Activated T-cell treated with anti-CD3 and anti-CD28 coated beads, Interleukin-2, amount 50 U/mL, for 24 hours (primary cell): Measurements from ENCODE around the gene C16orf96.
"Not testable (repeated sequence)": the region's sequence is repeated elsewhere in the genome, so short reads cannot be mapped to it uniquely, and the experiment has no call there.

Experiments used
- DNase-seq: peaks from one replicate; pipeline ENCODE4 v3.0.0-alpha.2; 2020
- H3K27ac Mint-ChIP-seq: 2 replicates; pipeline ENCODE4 v1.8.0; 2020; ENCODE audit warnings: mild to moderate bottlenecking, mixed read lengths
- H3K27me3 Mint-ChIP-seq: 2 replicates; pipeline ENCODE4 v1.8.0; 2020; ENCODE audit warnings: mixed read lengths
- H3K36me3 Mint-ChIP-seq: 2 replicates; pipeline ENCODE4 v1.8.0; 2020; ENCODE audit warnings: low read depth, mixed read lengths
- H3K4me1 Mint-ChIP-seq: 2 replicates; pipeline ENCODE4 v1.8.0; 2020; ENCODE audit warnings: low read depth, mixed read lengths
- H3K4me3 Mint-ChIP-seq: 2 replicates; pipeline ENCODE4 v1.8.0; 2020; ENCODE audit warnings: mild to moderate bottlenecking, moderate library complexity, mixed read lengths
- H3K9me3 Mint-ChIP-seq: 2 replicates; pipeline ENCODE4 v1.8.0; 2020; ENCODE audit warnings: mixed read lengths

C16orf96 gene

DNA sequence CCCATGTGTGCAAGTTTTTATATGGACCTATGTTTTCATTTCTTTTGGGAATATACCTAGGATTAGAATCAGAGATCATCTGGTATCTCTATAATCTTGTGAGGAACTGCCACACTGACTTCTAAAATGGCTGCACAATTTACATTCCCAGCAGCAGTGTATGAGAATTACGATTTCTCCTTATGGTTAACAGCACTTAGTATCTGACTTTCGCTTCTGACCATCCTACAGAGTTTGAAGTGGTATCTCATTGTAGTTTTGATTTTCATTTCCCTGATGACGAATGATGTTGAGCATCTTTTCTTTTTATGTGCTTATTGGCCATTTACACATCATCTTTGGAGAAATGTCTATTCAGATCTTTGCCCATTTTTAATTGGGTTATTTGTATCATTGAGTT, 10.0 kb downstream of the C16orf96 start:
- H3K36me3 Mint-ChIP-seq: no peaks in the 10 kb centered on the region
- no peaks in the 10 kb centered on the region for H3K27me3 Mint-ChIP-seq
- no peaks in the 10 kb centered on the region for H3K9me3 Mint-ChIP-seq
- H3K4me3 Mint-ChIP-seq: no peak overlapping the region
- DNase-seq: no peak
- H3K27ac Mint-ChIP-seq: no peak overlapping the region
- H3K4me1 Mint-ChIP-seq: peaks cover 8% of the 10 kb centered on the region

DNA sequence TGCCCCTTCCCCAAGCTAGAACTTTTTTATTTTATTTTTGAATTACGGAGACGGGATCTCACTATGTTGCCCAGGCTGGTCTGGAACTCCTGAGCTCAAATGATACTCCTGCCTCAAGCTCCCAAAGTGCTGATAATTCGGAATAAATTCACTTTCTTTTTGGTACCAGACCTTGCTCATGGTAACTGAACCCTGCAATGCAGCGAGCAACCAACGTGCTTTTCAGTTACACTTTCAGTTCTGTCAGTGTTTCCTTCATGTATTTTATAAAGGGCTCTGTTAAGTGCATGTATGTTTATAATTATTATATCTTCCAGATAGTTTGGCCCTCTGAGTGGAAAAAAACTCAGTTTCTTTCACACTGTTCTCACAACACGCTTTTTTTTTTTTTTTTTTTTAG, 13.9 kb downstream of the C16orf96 start:
- Mint-ChIP-seq H3K4me1 (peaks cover 8% of the 10 kb centered on the region), H3K9me3 (no peaks in the 10 kb centered on the region), H3K27ac (no peak overlapping the region), H3K36me3 (no peaks in the 10 kb centered on the region), H3K4me3 (no peak overlapping the region), H3K27me3 (no peaks in the 10 kb centered on the region)
- DNase-seq: no peak

DNA sequence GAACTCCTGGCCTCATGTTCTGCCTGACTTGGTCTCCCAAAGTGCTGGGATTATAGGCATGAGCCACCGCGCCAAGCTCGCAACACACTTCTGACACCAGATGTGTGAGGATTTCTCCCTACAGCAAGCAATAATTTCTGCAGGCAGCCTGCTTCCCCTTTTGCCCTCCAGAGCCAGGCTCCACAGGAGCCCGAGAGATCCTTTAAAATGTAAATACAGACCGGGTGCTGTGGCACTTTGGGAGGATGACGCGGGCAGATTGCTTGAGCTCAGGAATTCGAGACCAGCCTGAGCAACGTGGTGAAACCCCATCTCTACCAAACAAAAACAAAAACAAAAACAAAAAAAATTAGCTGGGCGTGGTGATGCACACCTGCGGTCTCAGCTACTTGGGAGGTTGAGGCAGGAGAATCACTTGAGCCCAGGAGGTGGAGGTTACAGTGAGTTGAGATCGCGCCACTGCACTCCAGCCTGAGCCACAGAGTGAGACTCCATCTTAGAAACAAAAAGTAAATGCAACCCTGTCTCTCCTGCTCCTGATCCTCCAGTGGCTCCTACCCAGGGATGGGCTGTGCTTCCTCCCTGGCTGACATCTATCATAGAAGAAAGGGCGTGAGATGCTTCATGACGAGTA, 14.7 kb downstream of the C16orf96 start:
- DNase-seq: no peak
- Mint-ChIP-seq H3K27me3 (no peaks in the 10 kb centered on the region), H3K4me1 (peaks cover 8% of the 10 kb centered on the region), H3K36me3 (no peaks in the 10 kb centered on the region), H3K4me3 (no peak overlapping the region), H3K9me3 (no peaks in the 10 kb centered on the region), H3K27ac (no peak overlapping the region)

GRCh38 chr16:4572715-4573114, 16.6 kb downstream of the C16orf96 start:
- Mint-ChIP-seq H3K36me3 (no peaks in the 10 kb centered on the region), H3K4me1 (no peaks in the 10 kb centered on the region), H3K9me3 (no peaks in the 10 kb centered on the region), H3K27ac (no peak overlapping the region), H3K27me3 (no peaks in the 10 kb centered on the region), H3K4me3 (no peak overlapping the region)
- DNase-seq: no peak

DNA sequence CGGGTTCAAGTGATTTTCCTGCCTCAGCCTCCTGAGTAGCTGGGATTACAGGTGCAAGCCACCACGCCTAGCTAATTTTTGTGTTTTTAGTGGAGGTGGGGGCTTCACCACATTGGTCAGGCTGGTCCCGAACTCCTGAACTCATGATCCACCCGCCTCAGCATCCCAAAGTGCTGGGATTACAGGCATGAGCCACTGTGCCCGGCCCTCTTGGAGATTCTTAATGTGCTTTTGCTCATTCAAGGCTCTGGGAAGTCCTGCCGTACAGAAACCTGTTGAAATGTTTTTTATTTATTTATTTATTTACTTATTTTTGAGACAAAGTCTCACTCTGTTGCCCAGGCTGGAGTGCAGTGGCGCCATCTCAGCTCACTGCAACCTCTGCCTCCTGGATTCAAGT, 17.8 kb downstream of the C16orf96 start:
- not testable (repeated sequence) for H3K36me3 Mint-ChIP-seq, H3K27me3 Mint-ChIP-seq, DNase-seq, H3K4me3 Mint-ChIP-seq, H3K4me1 Mint-ChIP-seq, H3K27ac Mint-ChIP-seq, H3K9me3 Mint-ChIP-seq

GRCh38 chr16:4574919-4575705, 19.0 kb downstream of the C16orf96 start:
- H3K9me3 Mint-ChIP-seq: no peaks in the 10 kb centered on the region
- no peaks in the 10 kb centered on the region for H3K4me1 Mint-ChIP-seq
- H3K4me3 Mint-ChIP-seq: no peak overlapping the region
- DNase-seq: no peak
- no peak overlapping the region for H3K27ac Mint-ChIP-seq
- no peaks in the 10 kb centered on the region for H3K36me3 Mint-ChIP-seq
- H3K27me3 Mint-ChIP-seq: no peaks in the 10 kb centered on the region

- Mint-ChIP-seq H3K9me3 (no peaks in the 10 kb centered on the region), H3K4me1 (no peaks in the 10 kb centered on the region)
Measured at GRCh38 chr16:4576008-4576407, 19.9 kb downstream of the C16orf96 start.

DNA sequence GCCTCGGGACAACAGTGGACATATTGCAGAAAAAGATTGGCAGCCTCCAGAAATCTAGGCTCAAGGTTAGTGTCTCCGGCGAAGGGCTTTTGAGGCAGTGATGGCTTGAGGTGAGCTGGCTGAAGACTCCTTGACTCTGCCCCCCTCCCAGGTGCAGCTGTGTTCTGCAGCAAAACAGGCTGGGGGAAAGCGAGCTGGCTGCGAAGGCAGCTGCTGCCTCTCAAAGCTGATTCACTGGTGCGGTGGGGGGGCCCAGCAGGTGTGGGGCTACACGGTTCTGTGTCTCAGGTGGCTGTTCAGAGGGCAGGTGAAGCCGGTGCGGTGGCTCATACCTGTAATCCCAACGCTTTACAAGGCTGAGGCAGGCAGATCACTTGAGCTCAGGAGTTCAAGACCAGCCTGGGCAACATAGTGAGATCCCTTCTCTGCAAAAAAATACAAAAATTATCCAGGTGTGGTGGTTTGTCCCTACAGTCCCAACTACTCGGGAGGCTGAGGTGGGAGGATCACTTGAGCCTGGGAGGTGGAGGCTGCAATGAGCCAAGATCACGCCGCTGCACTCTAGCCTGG, 22.9 kb downstream of the C16orf96 start:
- Mint-ChIP-seq H3K36me3 (no peaks in the 10 kb centered on the region), H3K9me3 (no peaks in the 10 kb centered on the region), H3K27ac (no peak overlapping the region), H3K4me1 (no peaks in the 10 kb centered on the region), H3K4me3 (no peak overlapping the region), H3K27me3 (no peaks in the 10 kb centered on the region)
- no peak for DNase-seq

More at GRCh38 chr16:4576008-4576407, 19.9 kb downstream of the C16orf96 start:
- DNase-seq: no peak
- no peaks in the 10 kb centered on the region for H3K27me3 Mint-ChIP-seq
- no peak overlapping the region for H3K27ac Mint-ChIP-seq
- H3K36me3 Mint-ChIP-seq: no peaks in the 10 kb centered on the region
- H3K4me3 Mint-ChIP-seq: no peak overlapping the region

DNA sequence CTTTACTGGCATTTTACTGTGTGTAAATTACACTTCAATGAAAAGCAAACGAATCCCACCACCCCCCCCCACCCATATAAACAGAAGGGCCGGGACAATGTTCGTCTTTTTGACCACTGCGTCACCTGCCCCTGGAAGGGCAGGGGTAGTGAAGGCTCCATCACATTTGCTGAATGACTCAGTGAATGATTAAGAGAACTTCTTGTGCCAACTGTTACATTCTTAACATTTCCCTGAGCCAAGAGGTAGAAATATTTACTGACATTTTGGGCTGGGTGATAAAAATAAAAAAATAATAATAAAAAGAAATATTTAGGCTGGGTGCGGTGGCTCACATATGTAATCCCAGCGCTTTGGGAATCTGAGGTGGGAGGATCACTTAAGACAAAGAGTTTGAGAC, 24.1 kb downstream of the C16orf96 start:
- Mint-ChIP-seq H3K9me3 (no peaks in the 10 kb centered on the region), H3K27ac (no peak overlapping the region), H3K27me3 (no peaks in the 10 kb centered on the region), H3K36me3 (no peaks in the 10 kb centered on the region), H3K4me3 (no peak overlapping the region), H3K4me1 (no peaks in the 10 kb centered on the region)
- no peak for DNase-seq

DNA sequence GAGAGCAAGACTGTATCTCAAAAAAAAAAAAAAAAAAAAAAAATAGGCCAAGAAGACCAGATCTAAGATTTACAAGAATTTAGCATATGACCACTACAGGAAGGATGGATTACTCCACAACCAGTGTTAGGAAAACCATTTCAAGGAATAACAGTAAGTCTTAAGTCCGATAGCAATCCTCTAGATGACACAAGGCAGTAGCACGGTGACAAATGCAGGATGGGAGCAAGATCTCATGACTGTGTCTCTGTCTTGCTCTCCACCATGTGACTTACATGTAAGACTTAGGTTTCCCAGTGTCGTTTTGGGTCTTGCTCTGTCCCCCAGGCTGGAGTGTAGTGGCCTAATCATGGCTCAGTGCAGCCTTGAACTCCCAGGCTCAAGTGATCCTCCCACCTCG, 27.8 kb downstream of the C16orf96 start:
- no peaks in the 10 kb centered on the region for H3K36me3 Mint-ChIP-seq
- DNase-seq: no peak
- no peak overlapping the region for H3K4me3 Mint-ChIP-seq
- H3K4me1 Mint-ChIP-seq: peaks cover 4% of the 10 kb centered on the region
- H3K9me3 Mint-ChIP-seq: no peaks in the 10 kb centered on the region
- peaks cover 8% of the 10 kb centered on the region for H3K27me3 Mint-ChIP-seq
- no peak overlapping the region for H3K27ac Mint-ChIP-seq

DNA sequence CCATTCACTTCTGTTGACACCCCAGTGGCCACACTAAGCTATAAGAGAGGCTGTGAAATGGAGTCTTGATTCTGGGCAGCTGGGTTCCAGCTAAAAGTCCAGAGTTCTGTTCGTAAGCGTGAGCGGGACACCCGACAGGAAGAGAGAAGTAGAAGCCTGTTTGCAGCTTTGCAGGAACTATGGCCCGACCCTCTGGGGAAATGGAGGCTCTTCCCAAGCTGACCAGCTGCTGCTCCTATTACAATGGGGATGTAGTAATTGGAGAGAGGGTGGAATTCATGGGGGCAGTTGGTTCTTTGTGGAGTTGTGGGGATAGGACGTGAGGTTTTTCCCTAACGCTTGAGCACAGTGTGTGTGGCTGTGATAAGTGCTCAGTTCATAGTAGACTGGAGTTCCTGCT, 30.2 kb downstream of the C16orf96 start:
- Mint-ChIP-seq H3K36me3 (no peaks in the 10 kb centered on the region), H3K4me3 (no peak overlapping the region), H3K27ac (no peak overlapping the region), H3K9me3 (no peaks in the 10 kb centered on the region), H3K27me3 (peaks cover 8% of the 10 kb centered on the region), H3K4me1 (peaks cover 4% of the 10 kb centered on the region)
- DNase-seq: no peak

DNA sequence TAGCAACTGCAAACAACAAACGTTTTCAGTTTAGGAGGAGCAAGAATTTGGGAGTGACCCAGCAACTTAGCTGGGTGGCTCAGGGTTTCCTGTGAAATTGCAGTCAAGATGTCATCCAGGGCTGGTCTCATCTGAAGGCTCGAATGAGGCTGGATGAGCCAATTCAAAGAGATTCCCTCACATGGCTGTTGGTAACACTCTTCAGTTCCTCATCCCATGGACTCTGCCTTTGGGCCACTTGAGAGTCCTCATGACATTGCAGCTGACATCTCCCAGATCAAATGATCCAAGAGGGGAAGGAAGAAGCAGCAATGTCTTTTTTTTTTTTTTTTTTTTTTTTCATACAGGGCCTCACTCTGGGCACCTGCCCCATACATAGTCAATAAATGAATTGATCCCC, 32.2 kb downstream of the C16orf96 start:
- Mint-ChIP-seq H3K27me3 (peaks cover 8% of the 10 kb centered on the region), H3K27ac (no peak overlapping the region), H3K4me3 (no peak overlapping the region), H3K9me3 (no peaks in the 10 kb centered on the region), H3K36me3 (no peaks in the 10 kb centered on the region), H3K4me1 (peaks cover 4% of the 10 kb centered on the region)
- DNase-seq: no peak

- H3K9me3 Mint-ChIP-seq: no peaks in the 10 kb centered on the region
- H3K4me1 Mint-ChIP-seq: peaks cover 4% of the 10 kb centered on the region
- no peak for DNase-seq
- H3K27me3 Mint-ChIP-seq: peaks cover 8% of the 10 kb centered on the region
- H3K36me3 Mint-ChIP-seq: no peaks in the 10 kb centered on the region
- H3K4me3 Mint-ChIP-seq: no peak overlapping the region
- no peak overlapping the region for H3K27ac Mint-ChIP-seq
Measured at GRCh38 chr16:4588961-4589360, 32.8 kb downstream of the C16orf96 start.

- Mint-ChIP-seq H3K4me3 (no peak overlapping the region), H3K27ac (no peak overlapping the region), H3K9me3 (no peaks in the 10 kb centered on the region), H3K27me3 (peaks cover 4% of the 10 kb centered on the region), H3K36me3 (no peaks in the 10 kb centered on the region), H3K4me1 (no peaks in the 10 kb centered on the region)
- DNase-seq: no peak
Measured at GRCh38 chr16:4591191-4591590, 35.1 kb downstream of the C16orf96 start.

DNA sequence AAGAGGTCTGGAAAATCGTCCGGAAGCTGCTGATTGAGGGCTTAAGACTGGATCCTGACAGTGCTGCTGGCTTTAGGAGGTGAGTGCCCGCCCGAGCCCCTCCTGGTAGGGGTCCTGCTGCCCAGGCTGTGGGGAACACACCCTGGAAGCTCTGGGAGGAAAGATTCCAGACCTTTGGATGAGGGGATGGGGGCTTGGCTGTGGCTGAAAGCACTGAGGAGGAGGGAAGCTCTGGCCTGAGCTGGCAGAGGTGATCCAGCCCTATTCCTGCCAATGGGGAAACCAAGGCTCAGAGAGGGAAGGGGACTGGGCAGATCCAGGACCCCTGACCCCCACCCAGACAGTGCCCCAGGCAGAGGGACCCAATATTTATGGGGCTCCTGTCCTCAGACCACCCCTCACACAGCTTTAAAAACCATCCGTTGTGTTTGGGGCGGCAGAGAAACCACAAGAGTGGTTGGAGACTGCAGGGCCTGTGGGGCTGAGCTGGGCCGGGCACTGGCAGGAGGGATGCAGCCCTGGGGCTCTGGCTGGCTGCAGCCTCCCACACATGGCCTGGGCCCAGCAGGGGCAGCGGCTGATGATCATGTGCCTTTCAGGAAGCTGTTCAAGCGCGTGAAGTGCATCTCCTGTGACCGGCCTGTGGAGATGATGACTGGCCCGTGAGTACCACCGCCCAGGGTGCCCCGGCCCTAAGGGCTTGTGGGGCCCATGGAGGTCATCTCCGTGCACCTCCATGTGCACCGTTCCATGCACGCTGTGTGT, 35.7 kb downstream of the C16orf96 start:
- no peaks in the 10 kb centered on the region for H3K36me3 Mint-ChIP-seq
- no peak overlapping the region for H3K27ac Mint-ChIP-seq
- no peaks in the 10 kb centered on the region for H3K27me3 Mint-ChIP-seq
- H3K4me1 Mint-ChIP-seq: no peaks in the 10 kb centered on the region
- H3K9me3 Mint-ChIP-seq: no peaks in the 10 kb centered on the region
- DNase-seq: no peak
- no peak overlapping the region for H3K4me3 Mint-ChIP-seq
